H54 (cell line): ENCODE results near the gene PLGRKT.
A peak's percentile ranks its signal among the peaks of the same experiment; 100 is the strongest.
"Not testable (repeated sequence)": the region's sequence is repeated elsewhere in the genome, so short reads cannot be mapped to it uniquely, and the experiment has no call there.

ENCODE experiments used
- DNase-seq: peaks from one replicate; pipeline ENCODE4 v3.0.0; 2011; ENCODE audit warnings: low spot score, mixed read lengths; ENCODE audit not compliant: insufficient read length
- FAIRE-seq: peaks from 3 replicates; lab custom pipeline; 2011; peaks lifted over from hg19 to GRCh38; lab: Jason Lieb, UNC
- POLR2A ChIP-seq: IDR thresholded peaks from 2 replicates; pipeline ENCODE4 v1.6.1; 2011; ENCODE audit warnings: low read depth, mild to moderate bottlenecking, low read length

Gene PLGRKT

DNA sequence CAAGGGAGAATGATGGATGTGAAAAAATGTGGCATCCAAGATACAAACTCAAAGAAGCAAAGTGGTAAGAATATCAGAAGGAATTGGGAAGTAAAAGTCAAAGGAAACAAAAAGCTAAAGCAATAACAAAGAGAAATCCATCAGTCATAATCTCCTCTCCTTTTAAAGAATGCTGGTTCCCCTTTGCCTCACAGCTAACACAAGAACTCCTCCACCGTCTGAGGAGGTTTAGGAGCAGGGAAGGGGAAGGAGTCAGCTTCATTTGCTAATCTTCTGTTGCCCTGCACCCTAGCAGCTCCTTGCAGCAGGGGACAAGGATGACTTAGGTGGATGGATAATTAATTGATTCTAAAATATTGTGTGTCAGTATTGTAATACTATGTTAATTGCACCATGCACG, 29.0 kb upstream of the PLGRKT start:
- DNase-seq (no peak), FAIRE-seq (no peak)
- no peak for TF ChIP-seq POLR2A

DNA sequence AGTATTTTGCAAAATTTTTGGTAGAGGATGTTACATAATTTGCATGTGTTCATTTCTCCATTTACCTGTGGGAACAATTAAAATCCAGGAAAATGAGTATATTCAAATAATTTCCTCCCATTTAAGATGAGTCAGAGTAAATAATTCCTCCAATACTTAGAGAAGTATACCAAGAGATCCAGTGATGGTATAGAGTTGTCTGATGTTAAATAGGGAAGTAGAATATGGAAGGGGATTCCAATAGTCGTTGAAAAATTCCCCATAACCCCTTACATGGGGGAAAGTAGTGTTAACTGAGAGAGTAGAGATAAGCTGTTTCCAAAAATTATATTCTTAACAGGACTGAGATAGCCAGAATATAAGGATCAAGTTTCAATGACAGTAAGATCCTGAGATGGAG, 28.3 kb upstream of the PLGRKT start:
- no peak for TF ChIP-seq POLR2A

DNA sequence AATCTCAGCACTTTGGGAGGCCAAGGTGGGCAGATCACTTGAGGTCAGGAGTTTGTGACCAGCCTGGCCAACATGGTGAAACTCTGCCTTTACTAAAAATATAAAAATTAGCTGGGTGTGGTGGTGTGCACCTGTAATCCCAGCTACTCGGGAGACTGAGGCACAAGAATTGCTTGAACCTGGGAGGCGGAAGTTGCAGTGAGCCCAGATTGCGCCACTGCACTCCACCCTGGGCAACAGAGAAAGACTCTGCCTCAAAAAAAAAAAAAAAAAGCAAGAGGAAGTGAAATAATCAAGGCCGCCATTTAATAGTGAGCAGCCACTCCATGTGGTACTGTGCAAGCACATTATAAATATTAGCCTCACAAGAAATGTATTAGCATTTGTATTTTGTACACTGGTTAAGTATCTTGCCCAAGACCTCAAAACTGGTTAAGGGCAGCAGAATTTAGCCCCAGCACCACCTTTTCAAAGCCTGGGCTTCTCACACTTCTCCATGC, 27.2 kb upstream of the PLGRKT start:
- not testable (repeated sequence) for DNase-seq, FAIRE-seq

More for the DNA sequence above, 28.3 kb upstream of the PLGRKT start:
- no peak for DNase-seq
- FAIRE-seq, result no peak

DNA sequence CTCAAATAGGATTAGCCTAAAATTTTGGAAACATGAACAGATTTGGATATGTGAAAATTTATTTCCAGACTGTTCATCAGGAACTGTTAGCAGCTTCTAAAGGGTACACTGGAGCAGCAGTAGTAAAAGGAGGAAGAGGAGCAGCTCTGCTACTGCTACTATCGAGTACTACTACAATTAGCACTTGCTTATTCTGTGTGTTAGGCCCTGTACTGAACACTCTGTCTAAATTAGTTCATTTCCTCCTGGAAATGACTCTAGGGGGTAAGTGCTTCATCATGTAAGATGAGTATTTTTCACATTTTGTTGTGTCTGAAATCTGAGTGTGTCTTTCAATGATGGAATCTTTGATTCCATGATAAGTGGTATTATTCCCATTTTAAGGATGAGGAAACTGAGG, 22.4 kb upstream of the PLGRKT start:
- TF ChIP-seq POLR2A, result no peak
- DNase-seq, result no peak
- peak; percentile 69 for FAIRE-seq

DNA sequence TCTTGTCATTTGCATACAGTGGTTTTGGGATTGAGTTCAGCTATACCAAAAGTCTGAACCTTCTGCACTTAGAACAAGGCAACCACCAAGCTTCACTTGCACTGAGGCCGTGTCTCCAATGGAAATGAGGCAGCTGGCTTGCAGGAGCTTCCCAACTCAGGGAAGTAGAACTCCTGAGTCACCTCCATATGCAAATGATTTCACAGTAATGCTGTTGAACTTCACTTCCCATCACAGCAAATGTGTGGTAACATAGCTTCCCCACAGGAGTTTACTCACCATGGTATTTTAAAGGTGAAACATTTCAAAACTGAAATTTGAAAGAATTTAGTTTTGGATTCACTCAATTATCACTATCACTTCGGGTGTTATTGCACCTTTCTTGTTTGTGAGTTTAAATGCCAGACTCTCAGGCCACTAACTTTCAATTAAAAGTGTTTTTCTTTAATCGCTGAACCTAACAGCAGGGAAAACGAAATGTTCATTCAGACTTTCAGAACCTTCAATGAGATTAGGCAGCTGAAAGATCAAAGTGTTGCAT, 21.6 kb upstream of the PLGRKT start:
- FAIRE-seq, result peak; percentile 80
- no peak for TF ChIP-seq POLR2A
- no peak for DNase-seq

DNA sequence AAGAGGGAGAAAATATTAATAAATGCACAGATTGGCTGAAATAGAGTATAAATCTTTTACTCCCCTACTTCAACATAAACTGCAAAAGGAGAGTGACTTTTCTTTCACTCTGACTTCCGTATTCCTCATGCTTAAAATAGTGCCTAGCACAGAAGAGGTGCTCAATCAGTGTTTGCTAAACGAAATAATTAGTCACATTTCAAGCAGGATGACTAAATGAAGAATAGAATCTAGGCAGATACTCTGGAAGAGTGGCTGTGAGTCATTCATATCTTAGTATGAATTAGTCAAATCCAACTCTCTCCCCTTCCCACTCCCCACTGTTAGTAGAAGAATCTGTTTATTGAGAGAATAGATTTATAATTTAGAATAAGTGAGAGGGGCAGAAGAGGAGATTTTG, 17.5 kb upstream of the PLGRKT start:
- FAIRE-seq (peak; percentile 99), DNase-seq (no peak)
- no peak for TF ChIP-seq POLR2A

DNA sequence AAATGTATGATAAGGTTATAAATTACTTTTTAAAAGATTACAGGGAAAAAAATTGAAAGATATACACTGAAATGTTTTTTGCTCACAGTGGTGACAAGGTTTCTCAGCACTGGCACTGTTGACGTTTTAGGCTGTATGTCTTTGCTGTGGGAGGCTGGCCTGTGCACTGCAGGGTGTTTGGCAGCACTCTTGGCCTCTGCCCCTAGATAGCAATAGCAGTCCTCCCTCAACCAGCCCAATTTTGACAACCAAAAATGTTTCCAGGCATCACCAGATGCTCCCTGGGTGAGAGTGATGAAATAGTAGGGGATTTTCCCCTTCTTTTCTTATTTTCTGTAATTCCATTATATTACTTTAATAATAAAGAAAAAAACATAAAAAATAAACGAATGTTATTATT, 15.9 kb upstream of the PLGRKT start:
- peak; percentile 41 for FAIRE-seq

DNA sequence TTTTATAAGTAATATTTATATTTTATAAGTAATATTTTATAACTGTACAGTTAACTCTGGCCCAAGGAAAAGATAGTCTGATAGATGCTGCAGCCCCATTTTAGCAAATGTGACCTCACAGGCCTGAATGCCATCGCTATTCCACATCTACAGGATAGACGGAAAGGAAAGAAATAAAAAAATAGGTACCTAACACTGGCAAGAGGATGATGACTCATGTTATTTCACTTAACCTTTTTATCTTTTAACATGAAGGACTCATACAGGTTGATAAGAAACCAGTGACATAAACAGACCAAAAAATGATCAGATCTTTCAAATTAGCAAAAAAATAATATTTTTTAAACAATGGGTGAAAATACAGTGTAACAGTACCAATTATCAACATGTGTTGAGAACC, 15.3 kb upstream of the PLGRKT start:
- no peak for TF ChIP-seq POLR2A
- DNase-seq (no peak), FAIRE-seq (no peak)

More for the DNA sequence above, 15.9 kb upstream of the PLGRKT start:
- no peak for DNase-seq
- no peak for TF ChIP-seq POLR2A

DNA sequence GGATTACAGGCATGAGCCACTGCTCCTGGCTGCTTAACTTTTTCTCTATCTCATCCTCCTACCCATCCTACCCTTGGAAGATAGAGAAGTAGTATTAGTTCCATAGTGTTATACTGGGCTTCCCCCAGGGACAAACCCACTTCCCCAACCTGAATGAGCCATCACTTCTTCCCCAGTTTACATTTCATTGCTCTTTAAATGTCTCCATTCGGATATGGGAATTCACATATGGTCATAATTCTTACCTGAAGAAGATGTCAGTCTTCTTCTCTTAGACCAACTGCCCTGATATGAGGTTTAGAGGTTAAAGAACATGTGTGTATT, 14.5 kb upstream of the PLGRKT start:
- TF ChIP-seq POLR2A, result no peak
- FAIRE-seq (no peak), DNase-seq (no peak)

DNA sequence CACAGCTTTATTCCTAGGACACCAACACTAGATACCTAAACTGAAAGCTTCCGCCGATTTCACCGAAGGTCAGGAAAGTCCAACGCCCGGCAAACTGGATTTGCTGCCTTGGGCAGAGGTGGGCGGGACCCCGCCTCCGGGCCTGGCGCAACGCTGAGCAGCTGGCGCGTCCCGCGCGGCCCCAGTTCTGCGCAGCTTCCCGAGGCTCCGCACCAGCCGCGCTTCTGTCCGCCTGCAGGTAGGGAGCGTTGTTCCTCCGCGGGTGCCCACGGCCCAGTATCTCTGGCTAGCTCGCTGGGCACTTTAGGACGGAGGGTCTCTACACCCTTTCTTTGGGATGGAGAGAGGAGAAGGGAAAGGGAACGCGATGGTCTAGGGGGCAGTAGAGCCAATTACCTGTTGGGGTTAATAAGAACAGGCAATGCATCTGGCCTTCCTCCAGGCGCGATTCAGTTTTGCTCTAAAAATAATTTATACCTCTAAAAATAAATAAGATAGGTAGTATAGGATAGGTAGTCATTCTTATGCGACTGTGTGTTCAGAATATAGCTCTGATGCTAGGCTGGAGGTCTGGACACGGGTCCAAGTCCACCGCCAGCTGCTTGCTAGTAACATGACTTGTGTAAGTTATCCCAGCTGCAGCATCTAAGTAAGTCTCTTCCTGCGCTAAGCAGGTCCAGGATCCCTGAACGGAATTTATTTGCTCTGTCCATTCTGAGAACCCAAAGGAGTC, 12.8 kb upstream of the PLGRKT start, which contains the start of gene CD274:
TSS of gene CD274 (plus strand) at position 184 of the 733 bp plus-strand sequence. CDS start 5,572 bp downstream, outside the sequence.
- DNase-seq (peak; percentile 55), FAIRE-seq (peak; percentile 93)
- TF ChIP-seq POLR2A, result no peak

DNA sequence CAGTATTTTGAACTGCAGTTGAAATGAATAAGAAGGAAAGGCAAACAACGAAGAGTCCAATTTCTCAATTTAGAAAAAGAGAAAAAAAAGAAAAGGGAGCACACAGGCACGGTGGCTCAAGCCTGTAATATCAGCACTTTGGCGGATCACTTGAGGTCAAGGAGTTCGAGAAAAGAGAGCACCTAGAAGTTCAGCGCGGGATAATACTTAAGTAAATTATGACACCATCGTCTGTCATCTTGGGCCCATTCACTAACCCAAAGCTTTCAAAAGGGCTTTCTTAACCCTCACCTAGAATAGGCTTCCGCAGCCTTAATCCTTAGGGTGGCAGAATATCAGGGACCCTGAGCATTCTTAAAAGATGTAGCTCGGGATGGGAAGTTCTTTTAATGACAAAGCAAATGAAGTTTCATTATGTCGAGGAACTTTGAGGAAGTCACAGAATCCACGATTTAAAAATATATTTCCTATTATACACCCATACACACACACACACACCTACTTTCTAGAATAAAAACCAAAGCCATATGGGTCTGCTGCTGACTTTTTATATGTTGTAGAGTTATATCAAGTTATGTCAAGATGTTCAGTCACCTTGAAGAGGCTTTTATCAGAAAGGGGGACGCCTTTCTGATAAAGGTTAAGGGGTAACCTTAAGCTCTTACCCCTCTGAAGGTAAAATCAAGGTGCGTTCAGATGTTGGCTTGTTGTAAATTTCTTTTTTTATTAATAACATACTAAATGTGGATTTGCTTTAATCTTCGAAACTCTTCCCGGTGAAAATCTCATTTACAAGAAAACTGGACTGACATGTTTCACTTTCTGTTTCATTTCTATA, 12.0 kb upstream of the PLGRKT start:
- no peak for TF ChIP-seq POLR2A
- FAIRE-seq, result peak; percentile 58
- no peak for DNase-seq

DNA sequence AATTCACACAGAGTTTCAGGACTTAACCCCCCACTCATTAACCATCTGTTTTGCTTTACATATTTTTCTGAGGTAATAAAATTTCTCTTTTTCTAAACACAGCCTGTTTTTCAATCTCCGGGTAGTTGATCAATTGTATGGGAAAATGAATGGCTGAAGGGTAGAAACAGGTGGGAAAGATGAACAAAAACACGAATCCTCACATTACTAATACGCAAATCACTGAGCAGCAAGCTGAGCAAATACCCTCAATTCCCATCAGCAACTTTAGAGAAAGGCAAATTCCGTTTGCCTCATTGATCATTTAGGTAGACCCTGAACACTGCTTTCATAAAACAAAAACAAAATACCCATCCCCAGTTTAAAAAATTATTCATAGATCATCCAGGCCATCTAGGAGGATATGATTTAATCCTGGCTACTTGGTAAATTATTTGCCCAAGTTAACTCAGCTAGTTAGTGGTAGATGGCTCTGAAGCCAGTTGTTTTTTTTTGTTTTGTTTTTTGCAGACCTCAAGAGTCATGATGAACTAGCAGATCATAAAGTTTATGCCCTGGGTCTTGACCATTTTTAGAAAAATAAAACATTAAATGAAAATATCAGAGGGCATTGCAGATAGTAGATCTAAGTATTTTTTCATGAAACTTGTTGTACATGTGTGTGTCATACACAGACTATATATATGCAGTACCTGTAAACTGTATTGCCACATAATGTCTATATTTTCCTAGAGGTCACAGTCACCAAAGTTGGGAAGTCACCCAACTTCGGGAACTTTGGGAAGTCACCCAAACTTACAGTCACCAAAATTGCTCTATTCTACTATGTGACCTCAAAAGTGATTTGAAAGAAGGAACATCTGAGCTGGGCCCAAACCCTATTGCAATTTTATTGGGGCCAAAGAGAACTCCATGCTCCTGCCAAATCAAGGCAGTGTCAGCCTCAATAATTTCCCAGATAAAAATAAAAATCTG, 11.0 kb upstream of the PLGRKT start:
- DNase-seq, result no peak
- no peak for TF ChIP-seq POLR2A
- peak; percentile 11 for FAIRE-seq

DNA sequence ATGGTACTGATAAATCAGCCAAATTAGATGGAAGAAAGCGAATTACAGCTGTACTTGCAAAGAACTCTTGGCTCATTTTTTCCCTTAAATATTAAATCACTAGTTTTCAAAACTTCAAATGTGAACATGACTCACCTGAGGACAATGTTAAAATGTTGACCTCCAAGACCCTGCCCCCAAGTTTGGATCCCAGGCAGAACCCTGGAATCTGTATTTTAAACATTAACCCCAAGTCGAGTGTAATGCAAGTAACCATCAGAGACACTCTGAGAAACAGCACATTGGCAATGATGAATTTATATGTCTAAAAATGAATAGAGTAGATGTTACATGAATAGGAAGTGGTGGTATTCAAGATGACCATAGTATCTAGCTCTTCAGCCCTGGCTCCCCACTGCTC, 10.3 kb upstream of the PLGRKT start:
- no peak for TF ChIP-seq POLR2A
- DNase-seq (no peak), FAIRE-seq (no peak)
